NB4 (cell line): ENCODE results near the gene N4BP2.

Source experiments
- POLR2A ChIP-seq: IDR thresholded peaks from 2 replicates; pipeline ENCODE4 v1.6.1; 2011; ENCODE audit warnings: mild to moderate bottlenecking; ENCODE audit not compliant: insufficient read length; ENCODE audit errors: extremely low read depth
- TF ChIP-seq, protein P1 (sequence below): IDR thresholded peaks from one replicate; pipeline ENCODE4 v1.5.1; 2012; ENCODE audit warnings: low read depth, low read length
- TF ChIP-seq, protein P2 (sequence below): IDR thresholded peaks from 2 replicates; pipeline ENCODE4 v1.6.1; 2011; ENCODE audit warnings: low read depth, low read length

DNA sequence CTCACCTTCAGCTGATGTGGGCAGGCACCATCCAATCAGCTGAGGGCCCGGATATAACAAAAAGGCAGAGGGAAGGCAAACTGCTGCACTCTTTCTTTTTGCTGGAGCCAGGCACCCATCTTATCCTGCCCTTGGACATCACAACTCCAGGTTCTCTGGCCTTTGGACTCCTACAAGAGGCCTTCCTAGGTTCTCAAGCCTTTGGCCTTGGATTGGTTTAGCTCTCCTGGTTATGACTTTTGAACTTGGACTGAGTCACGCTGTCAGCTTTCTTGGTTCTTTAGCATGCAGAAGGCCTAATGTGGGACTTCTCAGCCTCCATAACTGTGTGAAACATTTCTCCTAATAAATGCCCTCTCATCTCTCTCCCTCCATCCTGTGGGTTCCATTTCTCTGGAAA lies 23.0 kb upstream of the N4BP2 start:
- TF ChIP-seq, protein P1, sequence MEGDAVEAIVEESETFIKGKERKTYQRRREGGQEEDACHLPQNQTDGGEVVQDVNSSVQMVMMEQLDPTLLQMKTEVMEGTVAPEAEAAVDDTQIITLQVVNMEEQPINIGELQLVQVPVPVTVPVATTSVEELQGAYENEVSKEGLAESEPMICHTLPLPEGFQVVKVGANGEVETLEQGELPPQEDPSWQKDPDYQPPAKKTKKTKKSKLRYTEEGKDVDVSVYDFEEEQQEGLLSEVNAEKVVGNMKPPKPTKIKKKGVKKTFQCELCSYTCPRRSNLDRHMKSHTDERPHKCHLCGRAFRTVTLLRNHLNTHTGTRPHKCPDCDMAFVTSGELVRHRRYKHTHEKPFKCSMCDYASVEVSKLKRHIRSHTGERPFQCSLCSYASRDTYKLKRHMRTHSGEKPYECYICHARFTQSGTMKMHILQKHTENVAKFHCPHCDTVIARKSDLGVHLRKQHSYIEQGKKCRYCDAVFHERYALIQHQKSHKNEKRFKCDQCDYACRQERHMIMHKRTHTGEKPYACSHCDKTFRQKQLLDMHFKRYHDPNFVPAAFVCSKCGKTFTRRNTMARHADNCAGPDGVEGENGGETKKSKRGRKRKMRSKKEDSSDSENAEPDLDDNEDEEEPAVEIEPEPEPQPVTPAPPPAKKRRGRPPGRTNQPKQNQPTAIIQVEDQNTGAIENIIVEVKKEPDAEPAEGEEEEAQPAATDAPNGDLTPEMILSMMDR: no peak
- TF ChIP-seq, protein P2, sequence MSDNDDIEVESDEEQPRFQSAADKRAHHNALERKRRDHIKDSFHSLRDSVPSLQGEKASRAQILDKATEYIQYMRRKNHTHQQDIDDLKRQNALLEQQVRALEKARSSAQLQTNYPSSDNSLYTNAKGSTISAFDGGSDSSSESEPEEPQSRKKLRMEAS: no peak
- no peak for TF ChIP-seq POLR2A
